Measurements from ENCODE around the gene LRCH4. TPM values are rescaled to one million over a fixed set of nuclear protein-coding genes. Genes with fewer than 3 reads are reported as not detected.

Gene LRCH4
- total and polyA plus RNA-seq, 4 donors, result 38.1 to 109 (median 92.2) TPM

- H3K9ac ChIP-seq (ENCODE audit: insufficient read depth in 1 of 2, low read length in 2 of 2), result no peak overlapping the region
- DNase-seq (no peak), ATAC-seq (ENCODE audit: insufficient read depth, low FRiP score) (no peak)
- H3K4me1 ChIP-seq (ENCODE audit: control insufficient read depth in 5 of 5, insufficient read depth in 5 of 5, low read length in 5 of 5), result no peaks in the 10 kb centered on the region
- H3K27me3 ChIP-seq (ENCODE audit: control insufficient read depth in 3 of 3, insufficient read depth in 3 of 3, low read length in 2 of 3), result no peaks in the 10 kb centered on the region
- no peak for TF ChIP-seq CTCF (IDR thresholded peaks at IDR 0.05; ENCODE audit: control extremely low read depth, extremely low read depth)
- no peaks in the 10 kb centered on the region for H3K9me3 ChIP-seq (ENCODE audit: control insufficient read depth in 4 of 4, insufficient read depth in 3 of 4, low read length in 3 of 4)
- 96% methylated on average over 23 of the region's 23 CpGs for WGBS, 2 donors
- H3K4me3 ChIP-seq, result no peak overlapping the region
- H3K36me3 ChIP-seq (ENCODE audit: control insufficient read depth in 4 of 4, insufficient read depth in 4 of 4, low read length in 4 of 4), result peaks cover 0 to 1% (median 0%) of the 10 kb centered on the region in 4 donors
- H3K27ac ChIP-seq (ENCODE audit: low read depth in 1 of 2, low read length in 1 of 2), result no peak overlapping the region
Observed at GRCh38 chr7:100620804-100621203, 34.9 kb upstream of the LRCH4 start.

GRCh38 chr7:100620239-100620638 lies 34.3 kb upstream of the LRCH4 start:
- Histone ChIP-seq H3K4me1 (ENCODE audit: control insufficient read depth in 5 of 5, insufficient read depth in 5 of 5, low read length in 5 of 5) (no peaks in the 10 kb centered on the region), H3K9ac (ENCODE audit: insufficient read depth in 1 of 2, low read length in 2 of 2) (no peak overlapping the region), H3K9me3 (ENCODE audit: control insufficient read depth in 4 of 4, insufficient read depth in 3 of 4, low read length in 3 of 4) (no peaks in the 10 kb centered on the region), H3K4me3 (no peak overlapping the region), H3K36me3 (ENCODE audit: control insufficient read depth in 4 of 4, insufficient read depth in 4 of 4, low read length in 4 of 4) (peaks cover 0 to 1% (median 0%) of the 10 kb centered on the region in 4 donors), H3K27ac (ENCODE audit: low read depth in 1 of 2, low read length in 1 of 2) (no peak overlapping the region), H3K27me3 (ENCODE audit: control insufficient read depth in 3 of 3, insufficient read depth in 3 of 3, low read length in 2 of 3) (no peaks in the 10 kb centered on the region)
- ATAC-seq (ENCODE audit: insufficient read depth, low FRiP score), result no peak
- no peak for TF ChIP-seq CTCF (IDR thresholded peaks at IDR 0.05; ENCODE audit: control extremely low read depth, extremely low read depth)
- no peak for DNase-seq
- 93 to 97% methylated on average over 6 of the region's 6 CpGs for WGBS, 2 donors

GRCh38 chr7:100614308-100614861 lies 28.5 kb upstream of the LRCH4 start:
- DNase-seq, result no peak
- peaks cover 0 to 9% (median 0%) of the 10 kb centered on the region in 4 donors for H3K36me3 ChIP-seq (ENCODE audit: control insufficient read depth in 4 of 4, insufficient read depth in 4 of 4, low read length in 4 of 4)
- 79 to 94% methylated on average over 6 of the region's 6 CpGs for WGBS, 2 donors
- peaks cover 0 to 11% (median 7%) of the 10 kb centered on the region in 5 donors for H3K4me1 ChIP-seq (ENCODE audit: control insufficient read depth in 5 of 5, insufficient read depth in 5 of 5, low read length in 5 of 5)
- no peak overlapping the region for H3K4me3 ChIP-seq
- no peaks in the 10 kb centered on the region for H3K27me3 ChIP-seq (ENCODE audit: control insufficient read depth in 3 of 3, insufficient read depth in 3 of 3, low read length in 2 of 3)
- ATAC-seq (ENCODE audit: insufficient read depth, low FRiP score), result no peak
- H3K9me3 ChIP-seq (ENCODE audit: control insufficient read depth in 4 of 4, insufficient read depth in 3 of 4, low read length in 3 of 4), result no peaks in the 10 kb centered on the region
- no peak overlapping the region for H3K27ac ChIP-seq (ENCODE audit: low read depth in 1 of 2, low read length in 1 of 2)
- TF ChIP-seq CTCF (IDR thresholded peaks at IDR 0.05; ENCODE audit: control extremely low read depth, extremely low read depth), result no peak
- no peak overlapping the region for H3K9ac ChIP-seq (ENCODE audit: insufficient read depth in 1 of 2, low read length in 2 of 2)
